Peyer's patch (tissue), 4 donors: Measurements from ENCODE around the gene MRNIP. TPM values are rescaled to one million over a fixed set of nuclear protein-coding genes. Genes with fewer than 3 reads are reported as not detected.

Experiments used
- DNase-seq, 3 donors: peaks; one replicate each; pipeline ENCODE4 v3.0.0-alpha.2; 2017 to 2019
- H3K27ac ChIP-seq, 4 donors: fragments of 200-600 bp; sonication (generic); one replicate each; pipeline ENCODE4 v1.5.1; 2016 to 2019
- H3K27me3 ChIP-seq, 2 donors: fragments of 200-600 bp; sonication (generic); one replicate each; pipeline ENCODE4 v1.5.1; 2019
- H3K36me3 ChIP-seq, 3 donors: fragments of 200-600 bp; sonication (generic); one replicate each; pipeline ENCODE4 v1.5.1; 2016 to 2019
- H3K4me1 ChIP-seq, 4 donors: fragments of 200-600 bp; sonication (generic); one replicate each; pipeline ENCODE4 v1.5.1; 2016 to 2019
- H3K4me3 ChIP-seq, 4 donors: fragments of 200-600 bp; sonication (generic); 1 replicate in 3 of 4; 2 replicates in 1 of 4; pipeline ENCODE4 v1.5.1; 2016 to 2019; ENCODE audit warnings: mild to moderate bottlenecking in 1 of 4
- H3K9me3 ChIP-seq, 4 donors: fragments of 200-600 bp; sonication (generic); one replicate each; pipeline ENCODE4 v1.5.1; 2016 to 2019; ENCODE audit warnings: mild to moderate bottlenecking in 1 of 4
- CTCF ChIP-seq, 6 experiments: fragments of 450-650 bp in 4 of 6; fragments of 200-600 bp in 2 of 6; sonication (generic) in 1 of 6; IDR thresholded peaks; one replicate each; pipeline ENCODE4 v1.5.1; 2017 to 2019; ENCODE audit warnings: antibody characterized with exemption in 6 of 6, mild to moderate bottlenecking in 3 of 6, moderate library complexity in 1 of 6
- POLR2A ChIP-seq, 2 donors: fragments of 450-650 bp; IDR thresholded peaks; one replicate each; pipeline ENCODE4 v1.5.1; 2017; ENCODE audit warnings: antibody characterized with exemption in 2 of 2, mild to moderate bottlenecking in 2 of 2, moderate library complexity in 2 of 2
- total RNA-seq, 4 donors: library from RNA; depleted of rRNA; stranded (reverse); fragments of >200 nt; gene quantifications; one replicate each; pipeline ENCODE4 v1.1.0, GENCODE V29; 2016

The MRNIP gene
- total RNA-seq, 4 donors from 2014 or later = 21.5 to 120 (median 68.3) TPM

GRCh38 chr5:179858241-179858585, 404 bp downstream of the MRNIP start:
- DNase-seq = peak; percentile 57 to 73 (median 69)
- Histone ChIP-seq H3K36me3 (peaks cover 0 to 15% (median 0%) of the 10 kb centered on the region in 3 donors), H3K9me3 (no peaks in the 10 kb centered on the region), H3K4me1 (peaks cover 0 to 5% (median 1%) of the 10 kb centered on the region in 4 donors), H3K27ac (peak overlapping the region; percentile 59 to 92 (median 74)), H3K27me3 (no peaks in the 10 kb centered on the region), H3K4me3 (peak overlapping the region; percentile 67 to 92 (median 72))
- TF ChIP-seq CTCF (IDR thresholded peaks at IDR 0.05) (no peak), POLR2A (IDR thresholded peaks at IDR 0.05) (no peak)

- H3K36me3 ChIP-seq = peaks cover 0 to 33% (median 0%) of the 10 kb centered on the region in 3 donors
- H3K27me3 ChIP-seq = no peaks in the 10 kb centered on the region
- H3K9me3 ChIP-seq = no peaks in the 10 kb centered on the region
- no peak overlapping the region for H3K4me3 ChIP-seq
- H3K27ac ChIP-seq = peak overlapping the region in 1 of 4 donors; percentile 71
- peak in 1 of 3 donors; percentile 2 for DNase-seq
- TF ChIP-seq CTCF (IDR thresholded peaks at IDR 0.05) (no peak), POLR2A (IDR thresholded peaks at IDR 0.05) (no peak)
- peaks cover 0 to 12% (median 3%) of the 10 kb centered on the region in 4 donors for H3K4me1 ChIP-seq
These were observed 4.3 kb downstream of the MRNIP start for GRCh38 chr5:179854356-179854755.

GRCh38 chr5:179852993-179853547, 5.5 kb downstream of the MRNIP start:
- DNase-seq = peak in 2 of 3 donors; percentile 13 to 37
- Histone ChIP-seq H3K4me1 (peaks cover 0 to 12% (median 3%) of the 10 kb centered on the region in 4 donors), H3K27ac (peak overlapping the region in 1 of 4 donors; percentile 71), H3K36me3 (peaks cover 0 to 46% (median 0%) of the 10 kb centered on the region in 3 donors), H3K27me3 (no peaks in the 10 kb centered on the region), H3K4me3 (no peak overlapping the region), H3K9me3 (no peaks in the 10 kb centered on the region)
- TF ChIP-seq POLR2A (IDR thresholded peaks at IDR 0.05) (no peak), CTCF (IDR thresholded peaks at IDR 0.05) (no peak)

- peaks cover 0 to 61% (median 0%) of the 10 kb centered on the region in 3 donors for H3K36me3 ChIP-seq
These were observed 17.0 kb downstream of the MRNIP start for GRCh38 chr5:179841621-179842020.

GRCh38 chr5:179840766-179841165, 17.9 kb downstream of the MRNIP start:
- TF ChIP-seq CTCF (IDR thresholded peaks at IDR 0.05) (no peak), POLR2A (IDR thresholded peaks at IDR 0.05) (no peak)
- Histone ChIP-seq H3K9me3 (no peaks in the 10 kb centered on the region), H3K4me3 (no peak overlapping the region), H3K27me3 (no peaks in the 10 kb centered on the region), H3K36me3 (peaks cover 0 to 63% (median 0%) of the 10 kb centered on the region in 3 donors), H3K27ac (no peak overlapping the region), H3K4me1 (peaks cover 0 to 11% (median 1%) of the 10 kb centered on the region in 4 donors)
- peak in 1 of 3 donors; percentile 35 for DNase-seq

More at GRCh38 chr5:179841621-179842020, 17.0 kb downstream of the MRNIP start:
- Histone ChIP-seq H3K27me3 (no peaks in the 10 kb centered on the region), H3K9me3 (no peaks in the 10 kb centered on the region), H3K4me1 (peaks cover 0 to 4% (median 1%) of the 10 kb centered on the region in 4 donors), H3K27ac (no peak overlapping the region), H3K4me3 (no peak overlapping the region)
- TF ChIP-seq POLR2A (IDR thresholded peaks at IDR 0.05) (no peak), CTCF (IDR thresholded peaks at IDR 0.05) (no peak)
- DNase-seq = peak in 1 of 3 donors; percentile 46
